BLaER1 (cell line): ENCODE results near the gene PKDREJ.

Experiments
- H3K27ac ChIP-seq: shearing (Covaris generic); formaldehyde crosslinking; 2 replicates; pipeline ENCODE4 v1.8.1; 2022
- H3K27me3 ChIP-seq: shearing (Covaris generic); formaldehyde crosslinking; 2 replicates; pipeline ENCODE4 v1.8.1; 2022
- H3K36me3 ChIP-seq: shearing (Covaris generic); formaldehyde crosslinking; 2 replicates; pipeline ENCODE4 v1.8.1; 2022
- H3K4me1 ChIP-seq: shearing (Covaris generic); formaldehyde crosslinking; 2 replicates; pipeline ENCODE4 v1.8.1; 2022
- H3K4me2 ChIP-seq: shearing (Covaris generic); formaldehyde crosslinking; 2 replicates; pipeline ENCODE4 v1.8.1; 2022
- H3K4me3 ChIP-seq: shearing (Covaris generic); formaldehyde crosslinking; 2 replicates; pipeline ENCODE4 v1.8.1; 2022
- H3K9ac ChIP-seq: shearing (Covaris generic); formaldehyde crosslinking; 2 replicates; pipeline ENCODE4 v1.8.1; 2022
- H3K9me3 ChIP-seq: shearing (Covaris generic); formaldehyde crosslinking; 2 replicates; pipeline ENCODE4 v1.8.1; 2022
- H4K20me1 ChIP-seq: shearing (Covaris generic); formaldehyde crosslinking; 2 replicates; pipeline ENCODE4 v1.8.1; 2022
- Cebpa-rat ChIP-seq: shearing (Covaris generic); IDR thresholded peaks from 2 replicates; pipeline ENCODE4 v1.8.1; 2022

PKDREJ gene

GRCh38 chr22:46226577-46226976, 36.6 kb downstream of the PKDREJ start:
- Histone ChIP-seq H3K4me1 (no peaks in the 10 kb centered on the region), H3K9me3 (no peaks in the 10 kb centered on the region), H3K27me3 (no peaks in the 10 kb centered on the region), H3K4me3 (no peak overlapping the region), H3K9ac (no peak overlapping the region), H3K4me2 (no peak overlapping the region), H4K20me1 (no peaks in the 10 kb centered on the region), H3K27ac (no peak overlapping the region), H3K36me3 (peaks cover 51% of the 10 kb centered on the region)
- no peak for TF ChIP-seq Cebpa-rat

DNA sequence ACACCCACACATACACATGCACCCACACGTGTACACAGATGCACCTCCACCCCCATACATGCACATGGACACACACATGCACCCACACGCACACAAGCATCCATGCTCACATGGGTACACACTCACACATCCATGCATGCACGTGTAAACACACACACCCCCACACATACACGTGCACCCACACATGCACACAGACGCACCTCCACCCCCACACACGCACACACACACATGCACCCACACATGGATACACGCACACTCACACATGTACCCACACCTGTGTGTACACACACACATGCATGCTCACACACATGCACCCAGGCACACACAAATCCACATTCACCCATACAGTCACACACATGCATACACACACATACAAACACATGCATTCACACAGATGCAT, 37.5 kb downstream of the PKDREJ start:
- Histone ChIP-seq H3K4me3 (no peak overlapping the region), H3K9me3 (no peaks in the 10 kb centered on the region), H3K27ac (no peak overlapping the region), H4K20me1 (no peaks in the 10 kb centered on the region), H3K9ac (no peak overlapping the region), H3K36me3 (peaks cover 56% of the 10 kb centered on the region), H3K4me1 (peaks cover 9% of the 10 kb centered on the region), H3K27me3 (no peaks in the 10 kb centered on the region), H3K4me2 (no peak overlapping the region)
- TF ChIP-seq Cebpa-rat: no peak

DNA sequence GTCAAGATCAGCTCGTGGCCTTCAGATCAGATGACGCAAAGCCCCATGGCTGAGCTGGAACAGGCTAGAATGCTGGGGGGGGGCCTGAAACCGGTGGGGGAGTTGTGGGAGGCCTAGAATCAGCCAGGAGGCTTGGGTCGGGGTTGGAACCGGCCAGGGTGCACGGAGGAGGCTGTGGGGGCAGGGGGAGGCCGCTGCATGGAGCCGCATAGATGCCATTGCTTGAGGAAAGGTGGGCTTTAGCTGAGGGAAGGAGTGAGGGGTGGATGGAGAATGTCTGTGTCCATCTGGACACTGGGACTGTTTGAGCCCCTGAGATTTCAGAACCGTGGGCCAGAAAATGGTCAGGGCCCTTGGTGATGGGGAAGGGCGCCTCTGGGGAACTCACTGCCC, 38.2 kb downstream of the PKDREJ start:
- Histone ChIP-seq H3K4me1 (peaks cover 16% of the 10 kb centered on the region), H3K36me3 (peaks cover 60% of the 10 kb centered on the region), H3K9me3 (no peaks in the 10 kb centered on the region), H3K27ac (no peak overlapping the region), H3K4me2 (no peak overlapping the region), H4K20me1 (no peaks in the 10 kb centered on the region), H3K27me3 (no peaks in the 10 kb centered on the region), H3K4me3 (no peak overlapping the region), H3K9ac (no peak overlapping the region)
- TF ChIP-seq Cebpa-rat: no peak

DNA sequence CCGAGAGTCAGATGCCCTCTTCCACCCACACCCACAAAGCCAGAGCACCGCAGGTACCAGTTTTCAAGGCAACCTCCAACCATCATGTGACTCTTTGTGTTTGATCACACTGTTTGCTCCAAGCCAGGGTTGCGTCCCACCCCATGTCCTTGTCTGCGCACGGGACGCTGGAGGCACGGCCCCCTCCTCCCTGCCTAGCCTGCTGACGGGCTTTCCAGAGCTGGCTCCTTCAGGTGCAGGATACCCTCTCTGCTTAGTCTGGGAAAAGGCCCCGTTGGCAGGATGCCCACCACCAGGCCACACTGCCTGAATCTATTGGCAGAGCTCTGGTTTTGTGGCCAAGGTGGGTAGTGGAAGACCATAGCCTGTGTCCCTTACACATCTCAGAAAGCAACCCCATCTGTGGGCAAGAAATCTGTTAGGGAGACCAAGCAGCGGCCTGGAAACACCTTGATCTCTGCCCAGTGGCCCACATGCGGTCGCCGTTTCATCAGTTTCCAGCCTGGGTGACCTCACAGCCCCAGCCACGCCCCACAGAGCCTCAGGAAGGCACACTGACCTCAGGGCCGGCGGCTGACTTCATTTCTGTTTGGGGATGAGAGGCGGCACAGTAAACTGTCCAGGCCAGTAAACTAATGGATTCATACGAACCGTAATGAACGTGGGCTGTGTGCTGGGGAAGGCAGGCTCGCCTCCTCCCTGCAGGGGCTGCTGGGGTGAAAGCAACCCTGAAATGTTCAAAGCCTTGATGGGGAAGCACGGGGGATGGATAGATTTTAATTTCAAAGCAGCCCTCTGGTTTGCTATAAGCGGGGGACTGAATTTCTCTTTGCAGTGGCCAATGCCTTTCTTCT, 38.9 kb downstream of the PKDREJ start:
- H3K4me3 ChIP-seq: no peak overlapping the region
- no peaks in the 10 kb centered on the region for H3K27me3 ChIP-seq
- no peaks in the 10 kb centered on the region for H3K9me3 ChIP-seq
- H3K9ac ChIP-seq: no peak overlapping the region
- no peak overlapping the region for H3K4me2 ChIP-seq
- peaks cover 66% of the 10 kb centered on the region for H3K36me3 ChIP-seq
- H3K4me1 ChIP-seq: peaks cover 16% of the 10 kb centered on the region
- no peaks in the 10 kb centered on the region for H4K20me1 ChIP-seq
- TF ChIP-seq Cebpa-rat: no peak
- H3K27ac ChIP-seq: no peak overlapping the region

- no peak overlapping the region for H3K4me3 ChIP-seq
- no peaks in the 10 kb centered on the region for H4K20me1 ChIP-seq
- 0 out of 2 replicates have a peak overlapping the region, but pooled peaks have one; percentile 29 for H3K9ac ChIP-seq
- no peaks in the 10 kb centered on the region for H3K9me3 ChIP-seq
- H3K27me3 ChIP-seq: no peaks in the 10 kb centered on the region
- peak overlapping the region; percentile 28; the same call in 1 of the 2 replicates for H3K27ac ChIP-seq
- H3K36me3 ChIP-seq: peaks cover 95% of the 10 kb centered on the region
- no peak for TF ChIP-seq Cebpa-rat
- peaks cover 16% of the 10 kb centered on the region for H3K4me1 ChIP-seq
- H3K4me2 ChIP-seq: peak overlapping the region; percentile 66
These were observed 42.2 kb downstream of the PKDREJ start for GRCh38 chr22:46220921-46221320.

GRCh38 chr22:46219636-46220035, 43.5 kb downstream of the PKDREJ start:
- peaks cover 95% of the 10 kb centered on the region for H3K36me3 ChIP-seq
- no peak overlapping the region for H3K4me2 ChIP-seq
- H3K9ac ChIP-seq: no peak overlapping the region
- H3K4me3 ChIP-seq: no peak overlapping the region
- TF ChIP-seq Cebpa-rat: no peak
- H3K27ac ChIP-seq: no peak overlapping the region
- no peaks in the 10 kb centered on the region for H3K9me3 ChIP-seq
- H3K27me3 ChIP-seq: no peaks in the 10 kb centered on the region
- no peaks in the 10 kb centered on the region for H4K20me1 ChIP-seq
- H3K4me1 ChIP-seq: peaks cover 16% of the 10 kb centered on the region

- H3K9me3 ChIP-seq: peaks cover 32% of the 10 kb centered on the region
- H3K9ac ChIP-seq: no peak overlapping the region
- no peak for TF ChIP-seq Cebpa-rat
- H3K4me2 ChIP-seq: no peak overlapping the region
- no peaks in the 10 kb centered on the region for H3K27me3 ChIP-seq
- no peak overlapping the region for H3K27ac ChIP-seq
- no peaks in the 10 kb centered on the region for H3K4me1 ChIP-seq
- H4K20me1 ChIP-seq: no peaks in the 10 kb centered on the region
- no peak overlapping the region for H3K4me3 ChIP-seq
- H3K36me3 ChIP-seq: peaks cover 98% of the 10 kb centered on the region
These were observed 48.5 kb downstream of the PKDREJ start for GRCh38 chr22:46214616-46215015.

- no peak overlapping the region for H3K4me2 ChIP-seq
- H3K36me3 ChIP-seq: peaks cover 98% of the 10 kb centered on the region
- no peak overlapping the region for H3K27ac ChIP-seq
- no peaks in the 10 kb centered on the region for H3K27me3 ChIP-seq
- peaks cover 37% of the 10 kb centered on the region for H3K9me3 ChIP-seq
- no peak for TF ChIP-seq Cebpa-rat
- no peak overlapping the region for H3K9ac ChIP-seq
- H4K20me1 ChIP-seq: no peaks in the 10 kb centered on the region
- H3K4me1 ChIP-seq: no peaks in the 10 kb centered on the region
- H3K4me3 ChIP-seq: no peak overlapping the region
These were observed 49.0 kb downstream of the PKDREJ start for GRCh38 chr22:46214149-46214548.

DNA sequence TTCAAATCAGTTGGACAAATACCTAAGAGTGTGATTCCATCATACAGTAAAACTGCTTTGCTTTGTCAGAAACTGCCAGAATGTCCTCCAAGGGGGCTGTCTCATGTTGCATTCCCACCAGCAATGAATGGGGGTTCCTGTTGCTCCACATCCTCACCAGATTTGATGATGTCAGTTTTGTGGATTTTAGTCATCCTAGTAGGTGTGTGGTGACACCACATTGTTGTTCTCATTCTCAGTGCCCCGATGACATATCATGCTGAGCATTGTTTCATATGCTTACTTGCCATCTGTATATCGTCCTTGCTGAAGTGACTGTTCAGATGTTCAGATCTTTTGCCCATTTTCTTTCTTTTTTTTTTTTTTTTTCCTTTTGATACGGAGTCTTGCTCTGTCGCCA, 50.1 kb downstream of the PKDREJ start:
- Histone ChIP-seq H3K9me3 (peaks cover 48% of the 10 kb centered on the region), H3K27ac (no peak overlapping the region), H4K20me1 (no peaks in the 10 kb centered on the region), H3K4me2 (no peak overlapping the region), H3K36me3 (peaks cover 98% of the 10 kb centered on the region), H3K9ac (no peak overlapping the region), H3K4me3 (no peak overlapping the region), H3K27me3 (no peaks in the 10 kb centered on the region), H3K4me1 (no peaks in the 10 kb centered on the region)
- TF ChIP-seq Cebpa-rat: no peak

- H3K27ac ChIP-seq: no peak overlapping the region
- H4K20me1 ChIP-seq: no peaks in the 10 kb centered on the region
- no peak overlapping the region for H3K4me3 ChIP-seq
- H3K4me2 ChIP-seq: no peak overlapping the region
- H3K9me3 ChIP-seq: peaks cover 55% of the 10 kb centered on the region
- H3K4me1 ChIP-seq: no peaks in the 10 kb centered on the region
- no peak for TF ChIP-seq Cebpa-rat
- no peaks in the 10 kb centered on the region for H3K27me3 ChIP-seq
- H3K9ac ChIP-seq: no peak overlapping the region
- H3K36me3 ChIP-seq: peaks cover 100% of the 10 kb centered on the region
These were observed 50.9 kb downstream of the PKDREJ start for GRCh38 chr22:46212195-46212594.
